ENCODE results near the gene SELP. TPM values are rescaled to one million over a fixed set of nuclear protein-coding genes. Genes with fewer than 3 reads are reported as not detected.

SELP gene
- total RNA-seq, 1 experiment from 2014 or later = not detected

GRCh38 chr1:169624122-169624521 is 5.8 kb downstream of the SELP start:
- no peak overlapping the region for H4K91ac ChIP-seq (ENCODE audit: insufficient read length, low read depth, low read length)
- no peak overlapping the region for H2BK20ac ChIP-seq (ENCODE audit: low read depth, low read length, poor library complexity, severe bottlenecking)
- H3K18ac ChIP-seq (ENCODE audit: insufficient read length, low read depth, low read length) = no peak overlapping the region
- Mint-ChIP-seq H3K27ac (no peak overlapping the region), H3K4me1 (no peaks in the 10 kb centered on the region), H3K36me3 (ENCODE audit: insufficient read depth in 1 of 3, low read depth in 3 of 3) (no peaks in the 10 kb centered on the region), H3K4me3 (no peak overlapping the region), H3K9me3 (no peaks in the 10 kb centered on the region; a peak in 1 of 5 replicates), H3K27me3 (ENCODE audit: low read depth) (no peaks in the 10 kb centered on the region; the same call in 1 of the 2 replicates)
- no peak overlapping the region for H2AK5ac ChIP-seq (ENCODE audit: insufficient read length, low read length)
- no peaks in the 10 kb centered on the region for H3K79me1 ChIP-seq (ENCODE audit: insufficient read depth, low read depth, low read length, poor library complexity, severe bottlenecking)
- TF ChIP-seq CTCF (conservative IDR thresholded peaks at IDR 0.05) = no peak
- H3K4ac ChIP-seq (ENCODE audit: low read depth, low read length) = no peak overlapping the region
- no peaks in the 10 kb centered on the region for H3K27me3 ChIP-seq (ENCODE audit: insufficient read depth, low read length)
- H4K8ac ChIP-seq (replicated peaks; ENCODE audit: insufficient read length, low read depth, low read length) = no peak overlapping the region
- H2BK5ac ChIP-seq (ENCODE audit: insufficient read length, low read length) = no peak overlapping the region
- no peak for DNase-seq
- no peak overlapping the region for H2BK15ac ChIP-seq (ENCODE audit: low read depth, low read length)
- H3K56ac ChIP-seq (ENCODE audit: insufficient read length, low read depth, low read length) = no peak overlapping the region
- H3K14ac ChIP-seq (ENCODE audit: insufficient read depth, low read length) = no peak overlapping the region
- no peaks in the 10 kb centered on the region for H3K23me2 ChIP-seq (ENCODE audit: insufficient read length, low read depth, low read length, poor library complexity, severe bottlenecking)
- H3K9me3 ChIP-seq (ENCODE audit: control insufficient read depth, low read depth, low read length) = no peaks in the 10 kb centered on the region
- no peak overlapping the region for H3K9ac ChIP-seq (ENCODE audit: extremely low read depth, insufficient read length, low read length)
- H2AFZ ChIP-seq (ENCODE audit: low read length) = no peak overlapping the region
- H2BK12ac ChIP-seq (ENCODE audit: insufficient read length, low read depth, low read length) = no peak overlapping the region
- no peak overlapping the region for H4K5ac ChIP-seq (ENCODE audit: insufficient read length, low read depth, low read length)
- H3T11ph ChIP-seq (ENCODE audit: low read length) = no peak overlapping the region
- no peak overlapping the region for H3K4me2 ChIP-seq (ENCODE audit: insufficient read depth, insufficient read length, low read length)
- H3K27ac ChIP-seq (ENCODE audit: insufficient read length, low read depth, low read length) = no peak overlapping the region
- H3K79me2 ChIP-seq (ENCODE audit: insufficient read depth, low read length) = no peaks in the 10 kb centered on the region
- no peak overlapping the region for H3K23ac ChIP-seq (ENCODE audit: insufficient read length, low read depth, low read length)
- H2BK120ac ChIP-seq (ENCODE audit: low read depth, low read length, poor library complexity, severe bottlenecking) = no peak overlapping the region
- peaks cover 2% of the 10 kb centered on the region for H4K20me1 ChIP-seq (ENCODE audit: control insufficient read depth, insufficient read depth, insufficient read length)
- no peaks in the 10 kb centered on the region for H3K4me1 ChIP-seq (ENCODE audit: insufficient read depth, low read length)

Data from H9 (cell line).